GM12891 (cell line): Measurements from ENCODE around the gene PHYHD1.

Experiments used
- DNase-seq: peaks from one replicate; pipeline ENCODE4 v3.0.0; 2011; ENCODE audit warnings: low spot score; ENCODE audit not compliant: insufficient read length
- FAIRE-seq: peaks from 2 replicates; lab custom pipeline; 2011; peaks lifted over from hg19 to GRCh38; lab: Jason Lieb, UNC
- PAX5 ChIP-seq: IDR thresholded peaks from 2 replicates; pipeline ENCODE4 v1.6.1; 2011; ENCODE audit warnings: low read length, moderate library complexity, mild to moderate bottlenecking; ENCODE audit not compliant: insufficient read depth, severe bottlenecking
- POLR2A ChIP-seq: IDR thresholded peaks from 2 replicates; pipeline ENCODE4 v1.6.1; 2011; ENCODE audit warnings: low read depth, low read length, control low read depth
- POLR2AphosphoS5 ChIP-seq: IDR thresholded peaks from 2 replicates; pipeline ENCODE4 v1.6.1; 2011; ENCODE audit warnings: low read depth, low read length, control low read depth
- POU2F2 ChIP-seq: IDR thresholded peaks from 2 replicates; pipeline ENCODE4 v1.6.1; 2011; ENCODE audit warnings: low read depth, mild to moderate bottlenecking, control low read depth, low read length, moderate library complexity
- SPI1 ChIP-seq: IDR thresholded peaks from 2 replicates; pipeline ENCODE4 v1.6.1; 2011; ENCODE audit warnings: low read depth, low read length, control low read depth
- TAF1 ChIP-seq: IDR thresholded peaks from 2 replicates; pipeline ENCODE4 v1.6.1; 2011; ENCODE audit warnings: low read depth, low read length, control low read depth

Gene PHYHD1

GRCh38 chr9:128899566-128900322 is 21.0 kb upstream of the PHYHD1 start:
- TF ChIP-seq SPI1 (peak; percentile 80), TAF1 (no peak)
- DNase-seq (no peak), FAIRE-seq (peak; percentile 84)

GRCh38 chr9:128901379-128901778 is 19.4 kb upstream of the PHYHD1 start:
- DNase-seq (no peak), FAIRE-seq (no peak)
- TF ChIP-seq POLR2A (no peak), SPI1 (no peak), POLR2AphosphoS5 (no peak), POU2F2 (no peak), PAX5 (no peak), TAF1 (no peak)

- TF ChIP-seq POU2F2 = no peak
- no peak for TF ChIP-seq TAF1
- no peak for TF ChIP-seq POLR2A
- TF ChIP-seq PAX5 = no peak
- TF ChIP-seq SPI1 = no peak
- TF ChIP-seq POLR2AphosphoS5 = no peak
- FAIRE-seq (no peak), DNase-seq (no peak)
Measured at GRCh38 chr9:128901822-128902221, 19.0 kb upstream of the PHYHD1 start.

- DNase-seq = peak; percentile 82
- peak; percentile 97 for FAIRE-seq
- TF ChIP-seq SPI1 (peak; percentile 30; the same call in 1 of the 2 replicates), POU2F2 (no peak)
Measured at GRCh38 chr9:128902351-128903078, 18.3 kb upstream of the PHYHD1 start.

GRCh38 chr9:128903079-128903461 is 17.7 kb upstream of the PHYHD1 start:
- TF ChIP-seq POLR2A (no peak), SPI1 (no peak), PAX5 (no peak), POLR2AphosphoS5 (no peak), TAF1 (no peak), POU2F2 (no peak)
- DNase-seq (no peak), FAIRE-seq (no peak)

- DNase-seq (no peak), FAIRE-seq (no peak)
- TF ChIP-seq PAX5 (no peak), SPI1 (no peak), POU2F2 (no peak), POLR2AphosphoS5 (no peak), POLR2A (no peak), TAF1 (no peak)
Measured at GRCh38 chr9:128903871-128904620, 16.7 kb upstream of the PHYHD1 start.

- TF ChIP-seq POU2F2 (no peak), PAX5 (no peak), POLR2A (no peak), TAF1 (no peak), SPI1 (no peak), POLR2AphosphoS5 (no peak)
- no peak for DNase-seq
- FAIRE-seq = no peak
Measured at GRCh38 chr9:128905964-128906363, 14.8 kb upstream of the PHYHD1 start.

GRCh38 chr9:128906741-128907140 is 14.0 kb upstream of the PHYHD1 start:
- DNase-seq (no peak), FAIRE-seq (no peak)
- no peak for TF ChIP-seq TAF1
- no peak for TF ChIP-seq PAX5
- no peak for TF ChIP-seq POU2F2
- no peak for TF ChIP-seq POLR2A
- TF ChIP-seq SPI1 = no peak
- no peak for TF ChIP-seq POLR2AphosphoS5

GRCh38 chr9:128908372-128908771 is 12.4 kb upstream of the PHYHD1 start:
- TF ChIP-seq POLR2AphosphoS5 (no peak), POU2F2 (no peak), TAF1 (no peak), SPI1 (no peak), PAX5 (no peak), POLR2A (no peak)
- DNase-seq = no peak
- FAIRE-seq = no peak

GRCh38 chr9:128909859-128910258 is 10.9 kb upstream of the PHYHD1 start:
- DNase-seq (no peak), FAIRE-seq (no peak)
- TF ChIP-seq TAF1 (no peak), SPI1 (no peak), POU2F2 (no peak), POLR2AphosphoS5 (no peak), POLR2A (no peak), PAX5 (no peak)

- FAIRE-seq (no peak), DNase-seq (no peak)
- TF ChIP-seq TAF1 (no peak), SPI1 (no peak), POLR2A (no peak), POU2F2 (no peak), PAX5 (no peak), POLR2AphosphoS5 (no peak)
Measured at GRCh38 chr9:128910906-128911305, 9.9 kb upstream of the PHYHD1 start.
